Measurements from ENCODE around the gene RUNX1. TPM values are rescaled to one million over a fixed set of nuclear protein-coding genes. Genes with fewer than 3 reads are reported as not detected.

RUNX1 gene
- total and polyA plus RNA-seq, 10 of the 15 experiments (the other 5 are each of a cell fraction or from before 2014, with no cell fraction given), result 0.90 to 15.2 (median 4.1) TPM

DNA sequence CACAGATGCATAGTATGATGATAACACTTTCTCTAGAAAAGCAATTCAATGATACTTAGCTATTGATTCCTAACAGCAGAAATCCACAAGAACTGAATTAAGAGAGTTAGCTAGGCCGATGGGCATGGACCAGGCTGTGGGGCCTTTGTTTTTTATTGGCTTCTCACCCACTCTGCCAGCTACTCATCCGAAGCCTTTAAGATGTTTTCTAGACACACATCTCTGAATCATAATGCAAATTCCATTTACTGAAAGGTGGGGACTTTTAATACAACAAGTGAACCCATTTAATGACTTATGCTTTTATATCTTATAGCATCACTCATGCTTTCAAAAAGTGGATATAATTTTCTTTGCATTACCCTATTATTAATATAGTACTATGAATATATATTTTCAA lies 170.2 kb downstream of the RUNX1 start (continued):
- no peak for TF ChIP-seq MYC (IDR thresholded peaks at IDR 0.05; ENCODE audit: insufficient read depth, insufficient read length, insufficient replicate concordance, low read length, severe bottlenecking)
- no peak for TF ChIP-seq SREBF1 (IDR thresholded peaks at IDR 0.05; ENCODE audit: low read length)
- TF ChIP-seq, protein P1, sequence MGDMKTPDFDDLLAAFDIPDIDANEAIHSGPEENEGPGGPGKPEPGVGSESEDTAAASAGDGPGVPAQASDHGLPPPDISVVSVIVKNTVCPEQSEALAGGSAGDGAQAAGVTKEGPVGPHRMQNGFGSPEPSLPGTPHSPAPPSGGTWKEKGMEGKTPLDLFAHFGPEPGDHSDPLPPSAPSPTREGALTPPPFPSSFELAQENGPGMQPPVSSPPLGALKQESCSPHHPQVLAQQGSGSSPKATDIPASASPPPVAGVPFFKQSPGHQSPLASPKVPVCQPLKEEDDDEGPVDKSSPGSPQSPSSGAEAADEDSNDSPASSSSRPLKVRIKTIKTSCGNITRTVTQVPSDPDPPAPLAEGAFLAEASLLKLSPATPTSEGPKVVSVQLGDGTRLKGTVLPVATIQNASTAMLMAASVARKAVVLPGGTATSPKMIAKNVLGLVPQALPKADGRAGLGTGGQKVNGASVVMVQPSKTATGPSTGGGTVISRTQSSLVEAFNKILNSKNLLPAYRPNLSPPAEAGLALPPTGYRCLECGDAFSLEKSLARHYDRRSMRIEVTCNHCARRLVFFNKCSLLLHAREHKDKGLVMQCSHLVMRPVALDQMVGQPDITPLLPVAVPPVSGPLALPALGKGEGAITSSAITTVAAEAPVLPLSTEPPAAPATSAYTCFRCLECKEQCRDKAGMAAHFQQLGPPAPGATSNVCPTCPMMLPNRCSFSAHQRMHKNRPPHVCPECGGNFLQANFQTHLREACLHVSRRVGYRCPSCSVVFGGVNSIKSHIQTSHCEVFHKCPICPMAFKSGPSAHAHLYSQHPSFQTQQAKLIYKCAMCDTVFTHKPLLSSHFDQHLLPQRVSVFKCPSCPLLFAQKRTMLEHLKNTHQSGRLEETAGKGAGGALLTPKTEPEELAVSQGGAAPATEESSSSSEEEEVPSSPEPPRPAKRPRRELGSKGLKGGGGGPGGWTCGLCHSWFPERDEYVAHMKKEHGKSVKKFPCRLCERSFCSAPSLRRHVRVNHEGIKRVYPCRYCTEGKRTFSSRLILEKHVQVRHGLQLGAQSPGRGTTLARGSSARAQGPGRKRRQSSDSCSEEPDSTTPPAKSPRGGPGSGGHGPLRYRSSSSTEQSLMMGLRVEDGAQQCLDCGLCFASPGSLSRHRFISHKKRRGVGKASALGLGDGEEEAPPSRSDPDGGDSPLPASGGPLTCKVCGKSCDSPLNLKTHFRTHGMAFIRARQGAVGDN (IDR thresholded peaks at IDR 0.05), result no peak
- no peak for TF ChIP-seq POLR2A (IDR thresholded peaks at IDR 0.05; ENCODE audit: low read depth, low read length)
- no peak for TF ChIP-seq NFYA (IDR thresholded peaks at IDR 0.05; ENCODE audit: borderline replicate concordance, low read depth, low read length)
- TF ChIP-seq EED (IDR thresholded peaks at IDR 0.05; ENCODE audit: low read depth), result no peak
- TF ChIP-seq CBX5 (IDR thresholded peaks at IDR 0.05; ENCODE audit: low read depth), result no peak
- no peak for TF ChIP-seq TAF1 (IDR thresholded peaks at IDR 0.05; ENCODE audit: borderline replicate concordance, low read depth, low read length)
- no peak for TF ChIP-seq ZZZ3 (IDR thresholded peaks at IDR 0.05; ENCODE audit: control insufficient read depth, insufficient read length, low read depth)
- no peak for TF ChIP-seq HCFC1 (IDR thresholded peaks at IDR 0.05; ENCODE audit: low read length)
- no peak for TF ChIP-seq HSF1 (IDR thresholded peaks at IDR 0.05; ENCODE audit: low read depth, low read length)
- TF ChIP-seq BCL3 (IDR thresholded peaks at IDR 0.05; ENCODE audit: borderline replicate concordance, insufficient read depth, low read depth, low read length, poor library complexity, severe bottlenecking), result no peak
- TF ChIP-seq WRNIP1 (IDR thresholded peaks at IDR 0.05; ENCODE audit: borderline replicate concordance, low read depth, low read length), result no peak

All from GM12878 (cell line).